ENCODE data around the gene PDE11A.

PDE11A gene

GRCh38 chr2:177692783-177693269, 379.8 kb downstream of the PDE11A start:
- no peaks in the 10 kb centered on the region for H3K4me1 Mint-ChIP-seq (ENCODE audit: low read depth)
- H3K4me3 Mint-ChIP-seq = no peak overlapping the region
- no peaks in the 10 kb centered on the region for H3K36me3 Mint-ChIP-seq (ENCODE audit: low read depth)
- peaks cover 22% of the 10 kb centered on the region for H3K27me3 Mint-ChIP-seq (ENCODE audit: low read depth)
- no peak overlapping the region for H3K27ac Mint-ChIP-seq
- no peaks in the 10 kb centered on the region for H3K9me3 Mint-ChIP-seq

- Mint-ChIP-seq H3K36me3 (ENCODE audit: low read depth) (no peaks in the 10 kb centered on the region), H3K27ac (no peak overlapping the region), H3K9me3 (no peaks in the 10 kb centered on the region), H3K4me3 (no peak overlapping the region), H3K4me1 (ENCODE audit: low read depth) (no peaks in the 10 kb centered on the region), H3K27me3 (ENCODE audit: low read depth) (peaks cover 22% of the 10 kb centered on the region)
Observed at GRCh38 chr2:177692042-177692782, 380.4 kb downstream of the PDE11A start.

DNA sequence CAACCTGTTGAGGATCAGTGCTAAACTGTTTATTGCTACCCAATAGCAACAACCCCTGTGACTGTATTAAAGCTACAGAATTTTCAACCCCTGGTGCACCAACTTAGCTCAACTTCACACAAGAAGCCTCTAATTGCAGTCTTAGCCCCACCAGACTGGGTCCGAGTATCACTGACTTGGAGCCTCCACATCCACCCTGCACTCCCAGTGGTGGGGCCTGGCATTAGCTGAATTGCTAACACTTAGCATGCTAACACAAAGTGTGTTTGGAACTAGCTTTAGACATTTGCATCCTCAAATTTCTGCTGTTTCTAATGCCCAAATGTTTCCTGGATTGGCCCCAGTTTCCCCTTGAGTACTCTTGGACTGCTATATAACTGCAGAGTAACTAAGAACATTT, 381.4 kb downstream of the PDE11A start:
- Mint-ChIP-seq H3K4me1 (ENCODE audit: low read depth) (no peaks in the 10 kb centered on the region), H3K4me3 (no peak overlapping the region), H3K27me3 (ENCODE audit: low read depth) (peaks cover 16% of the 10 kb centered on the region), H3K36me3 (ENCODE audit: low read depth) (no peaks in the 10 kb centered on the region), H3K9me3 (no peaks in the 10 kb centered on the region), H3K27ac (no peak overlapping the region)

- H3K27me3 Mint-ChIP-seq (ENCODE audit: low read depth) = peaks cover 9% of the 10 kb centered on the region
- no peaks in the 10 kb centered on the region for H3K4me1 Mint-ChIP-seq (ENCODE audit: low read depth)
- H3K36me3 Mint-ChIP-seq (ENCODE audit: low read depth) = no peaks in the 10 kb centered on the region
- no peaks in the 10 kb centered on the region for H3K9me3 Mint-ChIP-seq
- no peak overlapping the region for H3K4me3 Mint-ChIP-seq
- no peak overlapping the region for H3K27ac Mint-ChIP-seq
Observed at GRCh38 chr2:177689623-177690022, 383.0 kb downstream of the PDE11A start.

GRCh38 chr2:177688844-177689243, 383.7 kb downstream of the PDE11A start:
- Mint-ChIP-seq H3K4me3 (no peak overlapping the region), H3K27me3 (ENCODE audit: low read depth) (peaks cover 9% of the 10 kb centered on the region), H3K27ac (no peak overlapping the region), H3K36me3 (ENCODE audit: low read depth) (no peaks in the 10 kb centered on the region), H3K4me1 (ENCODE audit: low read depth) (no peaks in the 10 kb centered on the region), H3K9me3 (no peaks in the 10 kb centered on the region)

DNA sequence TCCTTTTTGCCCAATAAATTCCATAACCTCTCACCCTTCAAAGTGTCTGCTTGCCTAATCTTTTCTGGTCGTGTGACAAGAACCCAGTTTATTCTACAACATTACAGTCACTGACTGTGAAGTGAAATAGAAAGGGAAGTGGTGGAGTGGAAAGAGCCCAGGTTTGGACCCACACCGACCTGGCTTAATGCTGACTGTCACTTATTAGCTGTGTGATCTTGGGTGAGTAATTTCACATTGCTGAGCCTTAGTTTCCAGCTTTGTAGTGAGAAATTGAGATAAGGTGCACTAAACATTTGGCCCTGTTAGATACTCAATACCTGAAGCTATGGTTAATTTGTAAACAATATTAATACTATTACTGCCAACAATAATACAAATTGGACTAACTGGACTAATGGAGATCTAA, 388.9 kb downstream of the PDE11A start:
- peaks cover 4% of the 10 kb centered on the region for H3K27me3 Mint-ChIP-seq (ENCODE audit: low read depth)
- no peak overlapping the region for H3K4me3 Mint-ChIP-seq
- H3K27ac Mint-ChIP-seq = no peak overlapping the region
- no peaks in the 10 kb centered on the region for H3K36me3 Mint-ChIP-seq (ENCODE audit: low read depth)
- no peaks in the 10 kb centered on the region for H3K4me1 Mint-ChIP-seq (ENCODE audit: low read depth)
- no peaks in the 10 kb centered on the region for H3K9me3 Mint-ChIP-seq

GRCh38 chr2:177682836-177683660, 389.5 kb downstream of the PDE11A start:
- no peaks in the 10 kb centered on the region for H3K9me3 Mint-ChIP-seq
- no peaks in the 10 kb centered on the region for H3K36me3 Mint-ChIP-seq (ENCODE audit: low read depth)
- no peaks in the 10 kb centered on the region for H3K4me1 Mint-ChIP-seq (ENCODE audit: low read depth)
- H3K4me3 Mint-ChIP-seq = no peak overlapping the region
- H3K27ac Mint-ChIP-seq = no peak overlapping the region
- peaks cover 4% of the 10 kb centered on the region for H3K27me3 Mint-ChIP-seq (ENCODE audit: low read depth)

DNA sequence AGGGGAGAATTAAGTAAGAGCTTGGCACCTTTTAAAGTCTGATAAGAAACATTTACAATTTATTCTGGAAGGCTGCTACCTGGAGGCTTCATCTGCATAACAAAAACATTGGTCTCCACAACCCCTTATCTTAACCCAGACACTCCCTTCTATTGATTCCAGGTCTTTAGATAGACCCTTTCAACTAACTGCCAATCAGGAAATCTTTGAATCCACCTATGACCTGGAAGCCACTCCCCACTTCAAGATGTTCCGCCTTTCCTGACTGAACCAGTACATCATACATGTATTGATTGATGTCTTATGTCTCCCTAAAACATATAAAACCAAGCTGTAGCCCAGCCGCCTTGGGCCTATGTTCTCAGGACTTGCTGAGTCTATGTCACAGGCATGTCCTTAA, 390.6 kb downstream of the PDE11A start:
- Mint-ChIP-seq H3K27ac (no peak overlapping the region), H3K36me3 (ENCODE audit: low read depth) (no peaks in the 10 kb centered on the region), H3K4me3 (no peak overlapping the region), H3K4me1 (ENCODE audit: low read depth) (no peaks in the 10 kb centered on the region), H3K27me3 (ENCODE audit: low read depth) (peaks cover 9% of the 10 kb centered on the region), H3K9me3 (no peaks in the 10 kb centered on the region)

- Mint-ChIP-seq H3K9me3 (no peaks in the 10 kb centered on the region), H3K27ac (no peak overlapping the region)
Observed at GRCh38 chr2:177680866-177681712, 391.5 kb downstream of the PDE11A start.

GRCh38 chr2:177679611-177680605, 392.7 kb downstream of the PDE11A start:
- Mint-ChIP-seq H3K9me3 (no peaks in the 10 kb centered on the region), H3K4me1 (ENCODE audit: low read depth) (no peaks in the 10 kb centered on the region), H3K27ac (no peak overlapping the region), H3K27me3 (ENCODE audit: low read depth) (peaks cover 28% of the 10 kb centered on the region), H3K4me3 (no peak overlapping the region), H3K36me3 (ENCODE audit: low read depth) (no peaks in the 10 kb centered on the region)

More at GRCh38 chr2:177680866-177681712, 391.5 kb downstream of the PDE11A start:
- Mint-ChIP-seq H3K27me3 (ENCODE audit: low read depth) (peaks cover 19% of the 10 kb centered on the region), H3K4me1 (ENCODE audit: low read depth) (no peaks in the 10 kb centered on the region), H3K36me3 (ENCODE audit: low read depth) (no peaks in the 10 kb centered on the region), H3K4me3 (no peak overlapping the region)

- H3K4me3 Mint-ChIP-seq = no peak overlapping the region
- H3K36me3 Mint-ChIP-seq (ENCODE audit: low read depth) = no peaks in the 10 kb centered on the region
- H3K9me3 Mint-ChIP-seq = no peaks in the 10 kb centered on the region
- no peaks in the 10 kb centered on the region for H3K4me1 Mint-ChIP-seq (ENCODE audit: low read depth)
- H3K27me3 Mint-ChIP-seq (ENCODE audit: low read depth) = peaks cover 24% of the 10 kb centered on the region
- no peak overlapping the region for H3K27ac Mint-ChIP-seq
Observed at GRCh38 chr2:177678939-177679338, 393.6 kb downstream of the PDE11A start.

GRCh38 chr2:177676636-177677035, 395.9 kb downstream of the PDE11A start:
- H3K9me3 Mint-ChIP-seq = no peaks in the 10 kb centered on the region
- no peak overlapping the region for H3K4me3 Mint-ChIP-seq
- H3K27me3 Mint-ChIP-seq (ENCODE audit: low read depth) = peaks cover 24% of the 10 kb centered on the region
- H3K4me1 Mint-ChIP-seq (ENCODE audit: low read depth) = peaks cover 4% of the 10 kb centered on the region
- H3K27ac Mint-ChIP-seq = no peak overlapping the region
- H3K36me3 Mint-ChIP-seq (ENCODE audit: low read depth) = no peaks in the 10 kb centered on the region

DNA sequence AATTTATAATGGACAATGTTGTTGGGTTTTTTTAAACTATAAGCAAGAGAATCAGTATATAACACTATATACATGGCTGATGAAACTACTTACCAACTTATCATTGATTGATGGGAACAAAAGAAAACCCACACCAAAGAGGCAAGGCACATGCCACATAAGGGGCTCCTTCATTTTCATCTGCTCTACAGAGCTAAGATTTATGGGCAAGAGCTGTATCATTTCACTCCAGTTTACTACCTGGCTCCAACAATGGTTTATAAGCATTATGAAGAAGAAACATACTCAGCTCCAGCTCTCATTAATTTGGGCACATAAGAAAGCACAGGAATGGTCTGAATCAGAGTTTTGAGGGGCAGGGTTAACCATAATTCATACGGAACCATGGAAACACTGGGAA, 396.8 kb downstream of the PDE11A start:
- Mint-ChIP-seq H3K27me3 (ENCODE audit: low read depth) (peaks cover 24% of the 10 kb centered on the region), H3K36me3 (ENCODE audit: low read depth) (no peaks in the 10 kb centered on the region), H3K9me3 (no peaks in the 10 kb centered on the region), H3K27ac (no peak overlapping the region), H3K4me1 (ENCODE audit: low read depth) (peaks cover 8% of the 10 kb centered on the region), H3K4me3 (no peak overlapping the region)
